KOPT-K1 (cell line): ENCODE measurements around the gene SLC22A4.

Experiments
- H3K27ac ChIP-seq: fragments of 200-600 bp; sonication (generic); 2 replicates; pipeline ENCODE4 v1.5.1; 2016; ENCODE audit warnings: antibody characterized with exemption, mild to moderate bottlenecking, low read depth, low read length; ENCODE audit not compliant: poor library complexity, severe bottlenecking
- H3K36me3 ChIP-seq: fragments of 200-600 bp; sonication (generic); 2 replicates; pipeline ENCODE4 v1.5.1; 2017; ENCODE audit warnings: antibody characterized with exemption, mild to moderate bottlenecking, low read length, moderate library complexity; ENCODE audit not compliant: insufficient read depth
- H3K9me3 ChIP-seq: fragments of 200-600 bp; sonication (generic); 2 replicates; pipeline ENCODE4 v1.5.1; 2017; ENCODE audit warnings: antibody characterized with exemption, low read length, mild to moderate bottlenecking; ENCODE audit not compliant: insufficient read depth, poor library complexity, severe bottlenecking

Gene SLC22A4

GRCh38 chr5:132279801-132280200 is 14.4 kb upstream of the SLC22A4 start:
- Histone ChIP-seq H3K27ac (no peak overlapping the region), H3K9me3 (no peaks in the 10 kb centered on the region), H3K36me3 (no peaks in the 10 kb centered on the region)

GRCh38 chr5:132280371-132281240 is 13.6 kb upstream of the SLC22A4 start:
- Histone ChIP-seq H3K9me3 (no peaks in the 10 kb centered on the region), H3K27ac (no peak overlapping the region), H3K36me3 (no peaks in the 10 kb centered on the region)

GRCh38 chr5:132281856-132282614 is 12.2 kb upstream of the SLC22A4 start:
- no peaks in the 10 kb centered on the region for H3K9me3 ChIP-seq

GRCh38 chr5:132283423-132284043 is 10.7 kb upstream of the SLC22A4 start:
- Histone ChIP-seq H3K36me3 (no peaks in the 10 kb centered on the region), H3K27ac (no peak overlapping the region), H3K9me3 (no peaks in the 10 kb centered on the region)

More at GRCh38 chr5:132281856-132282614, 12.2 kb upstream of the SLC22A4 start:
- no peaks in the 10 kb centered on the region for H3K36me3 ChIP-seq
- H3K27ac ChIP-seq: no peak overlapping the region

- Histone ChIP-seq H3K27ac (no peak overlapping the region), H3K9me3 (no peaks in the 10 kb centered on the region), H3K36me3 (no peaks in the 10 kb centered on the region)
Measured at GRCh38 chr5:132289097-132289496, 5.1 kb upstream of the SLC22A4 start.

- H3K27ac ChIP-seq: no peak overlapping the region
Measured at GRCh38 chr5:132291026-132291425, 3.2 kb upstream of the SLC22A4 start.

GRCh38 chr5:132293066-132293991 is 865 bp upstream of the SLC22A4 start:
- no peaks in the 10 kb centered on the region for H3K9me3 ChIP-seq
- H3K36me3 ChIP-seq: no peaks in the 10 kb centered on the region
- peak overlapping the region; percentile 78 for H3K27ac ChIP-seq

More at GRCh38 chr5:132291026-132291425, 3.2 kb upstream of the SLC22A4 start:
- Histone ChIP-seq H3K36me3 (no peaks in the 10 kb centered on the region), H3K9me3 (no peaks in the 10 kb centered on the region)

GRCh38 chr5:132294728-132295504 is 722 bp downstream of the SLC22A4 start:
- H3K27ac ChIP-seq: no peak overlapping the region
- H3K36me3 ChIP-seq: no peaks in the 10 kb centered on the region
- no peaks in the 10 kb centered on the region for H3K9me3 ChIP-seq

GRCh38 chr5:132295505-132296411 is 1.6 kb downstream of the SLC22A4 start:
- H3K27ac ChIP-seq: no peak overlapping the region
- no peaks in the 10 kb centered on the region for H3K36me3 ChIP-seq
- no peaks in the 10 kb centered on the region for H3K9me3 ChIP-seq

- H3K27ac ChIP-seq: no peak overlapping the region
- no peaks in the 10 kb centered on the region for H3K36me3 ChIP-seq
- H3K9me3 ChIP-seq: no peaks in the 10 kb centered on the region
Measured at GRCh38 chr5:132296412-132297016, 2.3 kb downstream of the SLC22A4 start.

GRCh38 chr5:132297211-132297940 is 3.2 kb downstream of the SLC22A4 start:
- Histone ChIP-seq H3K27ac (no peak overlapping the region), H3K9me3 (no peaks in the 10 kb centered on the region), H3K36me3 (no peaks in the 10 kb centered on the region)
